GM12878 (cell line): Measurements from ENCODE around the gene RARS1. TPM values are rescaled to one million over a fixed set of nuclear protein-coding genes. Genes with fewer than 3 reads are reported as not detected.
A peak's percentile ranks its signal among the peaks of the same experiment; 100 is the strongest.

Source experiments
- ATAC-seq: fragments of 200-7000 bp; cut with Tn5 transposase; 3 replicates; pipeline ENCODE4 v1.9.1; 2020; ENCODE audit warnings: mild to moderate bottlenecking, moderate library complexity
- BruUV-seq: library from RNA; stranded (reverse); fragments of 400-500 nt; replicated peaks from 2 replicates; lab custom pipeline; 2021; lab: Mats Ljungman, UMichigan
- CTCF ChIA-PET: fragments of 300-600 bp; sonication (Branson Sonifier 250); formaldehyde crosslinking; extraction: SDS; loops from one replicate; lab custom pipeline; 2021; ENCODE audit warnings: inconsistent platforms; lab: Yijun Ruan, JAX
- POLR2A ChIA-PET: fragments of 350-600 bp; formaldehyde crosslinking; extraction: SDS; loops from one replicate; lab custom pipeline; 2021; ENCODE audit warnings: inconsistent platforms; lab: Charles Lee
- RAD21 ChIA-PET: fragments of 300-600 bp; sonication (Branson Sonifier 250); formaldehyde crosslinking; loops from one replicate; lab custom pipeline; 2023; ENCODE audit warnings: antibody characterized with exemption; ENCODE audit not compliant: unreplicated experiment; lab: Charles Lee
- SMC1A ChIA-PET: fragments of 300-600 bp; sonication (Branson Sonifier 250); formaldehyde crosslinking; loops from one replicate; lab custom pipeline; 2023; ENCODE audit not compliant: unreplicated experiment, uncharacterized antibody; lab: Charles Lee
- DNase-seq: peaks from one replicate; pipeline ENCODE4 v3.0.0-alpha.2; 2011; ENCODE audit warnings: low read depth, low spot score
- FAIRE-seq: peaks from 3 replicates; lab custom pipeline; 2011; peaks lifted over from hg19 to GRCh38; lab: Jason Lieb, UNC
- H2AFZ ChIP-seq: 2 replicates; pipeline ENCODE4 v1.6.0; 2011; ENCODE audit warnings: low read depth, low read length, control low read depth; ENCODE audit not compliant: control insufficient read depth
- H3K27ac ChIP-seq: 2 replicates; pipeline ENCODE4 v1.5.1; 2011; ENCODE audit warnings: control low read depth; ENCODE audit not compliant: control insufficient read depth, insufficient read depth
- H3K27me3 ChIP-seq, 2 experiments: replicated peaks in 1 of 2; 2 replicates each; pipeline versions ENCODE4 v1.6.0 to v1.6.1; 2011; ENCODE audit warnings: low read length in 1 of 2; ENCODE audit not compliant: control insufficient read depth in 2 of 2, insufficient read depth in 2 of 2
- H3K36me3 ChIP-seq, 2 experiments: 2 replicates each; pipeline ENCODE4 v1.5.1; 2011; ENCODE audit warnings: low read length in 1 of 2; ENCODE audit not compliant: control insufficient read depth in 2 of 2, insufficient read depth in 2 of 2
- H3K4me1 ChIP-seq: 2 replicates; pipeline ENCODE4 v1.6.1; 2011; ENCODE audit warnings: mild to moderate bottlenecking, low read length, moderate library complexity, mixed read lengths; ENCODE audit not compliant: control insufficient read depth, insufficient read depth
- H3K4me2 ChIP-seq: 2 replicates; pipeline ENCODE4 v1.6.0; 2011; ENCODE audit warnings: control low read depth; ENCODE audit not compliant: control insufficient read depth, insufficient read depth
- H3K4me3 ChIP-seq: fragments of 200-600 bp; sonication (generic); 2 replicates; pipeline ENCODE4 v1.5.1; 2016
- H3K79me2 ChIP-seq: 2 replicates; pipeline ENCODE4 v1.6.0; 2011; ENCODE audit warnings: low read length; ENCODE audit not compliant: control insufficient read depth, insufficient read depth
- H3K9ac ChIP-seq: 2 replicates; pipeline ENCODE4 v1.8.0; 2011; ENCODE audit warnings: low read length, control low read depth, mixed read lengths; ENCODE audit not compliant: control insufficient read depth, insufficient read depth
- H3K9me3 ChIP-seq: replicated peaks from 3 replicates; pipeline ENCODE4 v1.5.1; 2011; ENCODE audit warnings: mild to moderate bottlenecking, low read length; ENCODE audit not compliant: control insufficient read depth, insufficient read depth
- H4K20me1 ChIP-seq: 2 replicates; pipeline ENCODE4 v1.6.0; 2011; ENCODE audit not compliant: control insufficient read depth, insufficient read depth
- BACH1 ChIP-seq: fragments of 450-650 bp; IDR thresholded peaks from 2 replicates; pipeline ENCODE4 v1.6.1; 2017; ENCODE audit warnings: mild to moderate bottlenecking, borderline replicate concordance
- CBX5 ChIP-seq: sonication (generic); IDR thresholded peaks from 2 replicates; pipeline ENCODE4 v1.6.1; 2016; ENCODE audit warnings: low read depth, moderate library complexity, mild to moderate bottlenecking, inconsistent platforms
- TARDBP ChIP-seq: IDR thresholded peaks from 2 replicates; pipeline ENCODE4 v1.6.1; 2016; ENCODE audit warnings: borderline replicate concordance
- ZNF207 ChIP-seq: fragments of 450-650 bp; IDR thresholded peaks from 2 replicates; pipeline ENCODE4 v1.6.1; 2014; ENCODE audit warnings: antibody characterized with exemption, mild to moderate bottlenecking, borderline replicate concordance
- WGBS: methylation state at CpG from one replicate; pipeline ENCODE4 v1.1.6; 2016; ENCODE audit warnings: low lambda C conversion rate; ENCODE audit not compliant: insufficient replicate concordance, insufficient coverage; ENCODE audit errors: missing lambda C conversion rate; 5-methylcytosine and 5-hydroxymethylcytosine counted together
- in situ Hi-C: fragments of 300-500 bp; cut with MboI; formaldehyde crosslinking; loops from 9 replicates; pipeline ENCODE4 v1.14.3; 2018; ENCODE audit warnings: mixed read lengths
- intact Hi-C: fragments of 100-400 bp; cut with micrococcal nuclease; formaldehyde crosslinking; loops from one replicate; pipeline ENCODE4 v1.14.2; 2022; ENCODE audit not compliant: unreplicated experiment
- polyA plus RNA-seq, 11 experiments: library from polyadenylated mRNA; depleted of rRNA in 4 of 11; unstranded in 6 of 11; stranded (reverse) in 5 of 11; fragments of >200 nt; fragmentation: Nextera tagmentation in 4 of 11; fragmentation: Illumina TruSeq in 1 of 11; extraction: Ambion mirVana in 4 of 11; extraction: Trizol in 1 of 11; gene quantifications; 1 replicate in 1 of 11; 2 replicates in 10 of 11; pipeline versions ENCODE4 v1.2.1 to v1.2.3, GENCODE V29; 2011 to 2016; ENCODE audit warnings: inconsistent platforms in 2 of 11, missing spikeins in 2 of 11, low read depth in 1 of 11
- total RNA-seq, 4 experiments: library from RNA; depleted of rRNA in 3 of 4; stranded (reverse); fragments of >200 nt in 3 of 4; fragmentation: Illumina TruSeq in 1 of 4; extraction: Trizol in 1 of 4; gene quantifications; 2 replicates each; pipeline versions ENCODE4 v1.2.1 to v1.2.3, GENCODE V29; 2013 to 2021

The RARS1 gene
- total and polyA plus RNA-seq, 10 of the 15 experiments (the other 5 are each of a cell fraction or from before 2014, with no cell fraction given), result 80.5 to 127 (median 105) TPM

DNA sequence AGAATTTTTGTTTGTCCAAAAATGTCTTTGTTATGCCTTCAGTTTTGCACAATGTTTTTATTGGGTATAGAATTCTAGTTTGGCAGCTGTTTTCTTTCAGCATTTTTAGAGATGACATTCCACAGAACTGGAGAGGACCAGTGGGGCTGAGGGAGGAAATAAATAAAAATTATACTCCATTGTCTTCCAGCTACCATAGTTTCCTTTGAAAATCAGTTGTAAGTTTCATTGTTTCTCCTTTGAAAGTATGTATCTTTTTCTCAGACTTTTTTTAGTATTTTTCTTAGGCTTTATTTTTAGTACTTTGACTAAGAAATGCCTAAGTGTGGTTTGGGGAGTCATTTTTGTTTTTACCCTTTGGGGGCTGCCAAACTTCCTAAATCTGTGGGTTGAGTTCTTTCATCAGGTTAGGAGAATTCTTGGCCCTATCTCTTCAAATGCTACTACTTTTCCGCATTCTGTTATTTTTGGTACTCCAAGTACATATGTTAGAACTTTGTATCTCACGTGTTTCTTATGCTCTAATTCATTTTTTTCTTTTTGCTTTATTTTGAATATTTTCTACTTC, 27.7 kb downstream of the RARS1 start:
- in situ Hi-C loops, result no loop called here
- Histone ChIP-seq H3K27me3 (no peaks in the 10 kb centered on the region), H2AFZ (no peak overlapping the region), H3K4me2 (no peak overlapping the region), H3K27ac (no peak overlapping the region), H3K79me2 (no peaks in the 10 kb centered on the region), H3K4me1 (no peaks in the 10 kb centered on the region), H3K9ac (no peak overlapping the region), H3K4me3 (no peak overlapping the region), H4K20me1 (no peaks in the 10 kb centered on the region), H3K9me3 (peaks cover 13% of the 10 kb centered on the region; the same call in 2 of the 3 replicates), H3K36me3 (peaks cover 14 to 64% of the 10 kb centered on the region in 2 experiments)
- BruUV-seq, result no TSS peak
- ChIA-PET POLR2A (no interaction called here), RAD21 (no interaction called here), CTCF (no interaction called here), SMC1A (no interaction called here)
- intact Hi-C loops, result no loop called here
- WGBS, result 98% methylated on average over 2 of the region's 2 CpGs
- no peak for ATAC-seq
- FAIRE-seq, result no peak
- DNase-seq, result no peak
- TF ChIP-seq TARDBP, result no peak
- peak; percentile 94 for TF ChIP-seq CBX5
- no peak for TF ChIP-seq ZNF207

DNA sequence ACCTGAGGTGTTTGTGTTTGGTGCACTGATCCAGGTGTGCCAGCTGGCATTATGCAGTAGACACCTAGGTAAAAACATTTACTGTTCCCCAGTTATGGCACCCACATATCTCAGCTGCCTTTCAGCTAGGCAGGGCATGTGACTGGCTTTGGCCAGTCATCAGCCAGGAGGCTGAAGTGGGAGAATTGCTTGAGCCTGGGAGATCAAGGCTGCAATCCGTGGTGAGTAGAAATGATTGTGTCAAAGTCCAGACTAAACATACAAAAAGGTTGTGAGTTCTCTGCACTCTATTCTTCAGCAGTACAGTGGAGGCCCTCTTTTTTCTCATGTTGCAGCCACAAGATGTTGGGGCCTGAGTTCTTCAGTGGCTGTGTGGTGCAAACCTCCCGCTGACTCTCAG, 39.6 kb downstream of the RARS1 start:
- H3K79me2 ChIP-seq, result no peaks in the 10 kb centered on the region
- H3K9me3 ChIP-seq, result peaks cover 2% of the 10 kb centered on the region; the same call in 1 of the 3 replicates
- in situ Hi-C loops, result no loop called here
- no peak for ATAC-seq
- DNase-seq, result no peak
- 79% methylated on average over 2 of the region's 2 CpGs for WGBS
- H3K4me3 ChIP-seq, result no peak overlapping the region
- SMC1A ChIA-PET, result interaction anchor here (1.0 kb wide), 1 partner anchor 229 kb away, joined by 3 read pairs; no protein-coding TSS in a partner anchor
- intact Hi-C loops, result no loop called here
- no peaks in the 10 kb centered on the region for H3K4me1 ChIP-seq
- H4K20me1 ChIP-seq, result no peaks in the 10 kb centered on the region
- no peak for TF ChIP-seq BACH1
- TF ChIP-seq, all 136 proteins: peak for 0
- no peak overlapping the region for H3K4me2 ChIP-seq
- H3K27me3 ChIP-seq, result peaks cover 0 to 3% of the 10 kb centered on the region in 2 experiments; a peak in 1 of 4 replicates
- no peaks in the 10 kb centered on the region for H3K36me3 ChIP-seq
- no peak overlapping the region for H2AFZ ChIP-seq
- no peak overlapping the region for H3K9ac ChIP-seq
- FAIRE-seq, result no peak
- ChIA-PET RAD21 (no interaction called here), POLR2A (no interaction called here), CTCF (no interaction called here)
- BruUV-seq, result no TSS peak
- H3K27ac ChIP-seq, result no peak overlapping the region
